M059J (cell line): ENCODE measurements around the gene TSPAN31. TPM values are rescaled to one million over a fixed set of nuclear protein-coding genes. Genes with fewer than 3 reads are reported as not detected.
"Not testable (repeated sequence)": the region's sequence is repeated elsewhere in the genome, so short reads cannot be mapped to it uniquely, and the experiment has no call there.

ENCODE experiments used
- DNase-seq: peaks from one replicate; pipeline ENCODE4 v3.0.0-alpha.2; 2012; ENCODE audit warnings: low read depth
- total RNA-seq: library from RNA; depleted of rRNA; stranded (reverse); fragments of >200 nt; shearing (Covaris generic); gene quantifications from 2 replicates; pipeline ENCODE4 v1.2.3, GENCODE V29; 2014; rRNA removed

The TSPAN31 gene
- 36.2 and 57.0 TPM in 2 replicates for total RNA-seq

GRCh38 chr12:57744777-57745484, at the start of gene TSPAN31:
TSPAN31 (plus strand) TSS chr12:57745039; CDS start chr12:57745155, 116 bp downstream.
- peak; percentile 98 for DNase-seq

GRCh38 chr12:57695770-57696432, 48.9 kb upstream of the TSPAN31 start:
- no peak for DNase-seq

GRCh38 chr12:57697076-57697475, 47.8 kb upstream of the TSPAN31 start:
- no peak for DNase-seq

- DNase-seq, result no peak
Measured at GRCh38 chr12:57698414-57698813, 46.4 kb upstream of the TSPAN31 start.

GRCh38 chr12:57700317-57700716, 44.5 kb upstream of the TSPAN31 start:
- DNase-seq, result no peak

GRCh38 chr12:57707250-57707649, 37.6 kb upstream of the TSPAN31 start:
- DNase-seq, result no peak

- DNase-seq, result no peak
Measured at GRCh38 chr12:57708296-57708695, 36.5 kb upstream of the TSPAN31 start.

GRCh38 chr12:57712701-57713100, 32.1 kb upstream of the TSPAN31 start:
- no peak for DNase-seq

- DNase-seq, result no peak
Measured at GRCh38 chr12:57713209-57713608, 31.6 kb upstream of the TSPAN31 start.

GRCh38 chr12:57715036-57715748, 29.6 kb upstream of the TSPAN31 start:
- DNase-seq, result not testable (repeated sequence)

- DNase-seq, result no peak
Measured at GRCh38 chr12:57715786-57716185, 29.1 kb upstream of the TSPAN31 start.

GRCh38 chr12:57716305-57716704, 28.5 kb upstream of the TSPAN31 start:
- DNase-seq, result no peak

GRCh38 chr12:57717131-57717530, 27.7 kb upstream of the TSPAN31 start:
- DNase-seq, result no peak

GRCh38 chr12:57717846-57718640, 26.8 kb upstream of the TSPAN31 start:
- DNase-seq, result no peak

- no peak for DNase-seq
Measured at GRCh38 chr12:57718641-57719528, 26.0 kb upstream of the TSPAN31 start.

- no peak for DNase-seq
Measured at GRCh38 chr12:57719777-57720605, 24.8 kb upstream of the TSPAN31 start.

- no peak for DNase-seq
Measured at GRCh38 chr12:57720606-57721595, 23.9 kb upstream of the TSPAN31 start.

GRCh38 chr12:57721846-57722608, 22.8 kb upstream of the TSPAN31 start:
- DNase-seq, result not testable (repeated sequence)
